DOHH2 (cell line): ENCODE measurements around the gene GSK3B.

Experiments used
- H3F3A ChIP-seq: fragments of 200-600 bp; sonication (generic), shearing (Covaris generic); 2 replicates; pipeline ENCODE4 v1.6.0; 2016; ENCODE audit warnings: antibody characterized with exemption, mild to moderate bottlenecking; ENCODE audit not compliant: control insufficient read depth, insufficient read depth
- H3K27ac ChIP-seq: fragments of 200-600 bp; sonication (generic); 2 replicates; pipeline ENCODE4 v1.5.1; 2014; ENCODE audit warnings: low read depth, mild to moderate bottlenecking, low read length, moderate library complexity
- H3K27me3 ChIP-seq: fragments of 200-600 bp; sonication (generic); 2 replicates; pipeline ENCODE4 v1.6.1; 2014; ENCODE audit warnings: mild to moderate bottlenecking, low read length, mixed read lengths; ENCODE audit not compliant: control insufficient read depth
- H3K36me3 ChIP-seq: fragments of 200-600 bp; sonication (generic); 2 replicates; pipeline ENCODE4 v1.6.1; 2014; ENCODE audit warnings: mild to moderate bottlenecking, low read length, moderate library complexity, mixed read lengths; ENCODE audit not compliant: control insufficient read depth
- H3K4me1 ChIP-seq: fragments of 200-600 bp; sonication (generic); 2 replicates; pipeline ENCODE4 v1.6.1; 2014; ENCODE audit warnings: mild to moderate bottlenecking, low read length, mixed read lengths; ENCODE audit not compliant: control insufficient read depth
- H3K4me2 ChIP-seq: fragments of 200-600 bp; sonication (generic); 2 replicates; pipeline ENCODE4 v1.6.0; 2014; ENCODE audit warnings: mild to moderate bottlenecking, low read length, moderate library complexity
- H3K4me3 ChIP-seq: fragments of 200-600 bp; sonication (generic); 2 replicates; pipeline ENCODE4 v1.5.1; 2014; ENCODE audit warnings: mild to moderate bottlenecking, low read length, mixed read lengths
- H3K79me2 ChIP-seq: fragments of 200-600 bp; sonication (generic); 2 replicates; pipeline ENCODE4 v1.6.1; 2014; ENCODE audit warnings: mild to moderate bottlenecking, low read length, mixed read lengths; ENCODE audit not compliant: control insufficient read depth
- H3K9me2 ChIP-seq: fragments of 200-600 bp; sonication (generic); replicated peaks from 2 replicates; pipeline ENCODE4 v1.6.1; 2014; ENCODE audit warnings: mild to moderate bottlenecking, low read length, mixed read lengths; ENCODE audit not compliant: control insufficient read depth
- H3K9me3 ChIP-seq: fragments of 200-600 bp; sonication (generic); 2 replicates; pipeline ENCODE4 v1.6.1; 2014; ENCODE audit warnings: antibody characterized with exemption, low read length, mixed read lengths; ENCODE audit not compliant: control insufficient read depth, insufficient read depth
- H4K20me1 ChIP-seq: fragments of 200-600 bp; sonication (generic); 2 replicates; pipeline ENCODE4 v1.6.0; 2014; ENCODE audit warnings: low read depth, mild to moderate bottlenecking, antibody characterized with exemption, low read length, moderate library complexity; ENCODE audit not compliant: control insufficient read depth, insufficient read depth
- EZH2phosphoT487 ChIP-seq: fragments of 200-600 bp; sonication (generic); IDR thresholded peaks from 2 replicates; pipeline ENCODE4 v1.6.1; 2017; ENCODE audit warnings: borderline replicate concordance, mild to moderate bottlenecking, antibody characterized with exemption, low read length, moderate library complexity, mixed read lengths
- TF ChIP-seq, protein P1 (sequence below): fragments of 200-600 bp; sonication (generic); IDR thresholded peaks from one replicate; pipeline ENCODE4 v1.5.1; 2014; ENCODE audit warnings: antibody characterized with exemption, mild to moderate bottlenecking, low read depth, low read length; ENCODE audit not compliant: poor library complexity, severe bottlenecking

Gene GSK3B

DNA sequence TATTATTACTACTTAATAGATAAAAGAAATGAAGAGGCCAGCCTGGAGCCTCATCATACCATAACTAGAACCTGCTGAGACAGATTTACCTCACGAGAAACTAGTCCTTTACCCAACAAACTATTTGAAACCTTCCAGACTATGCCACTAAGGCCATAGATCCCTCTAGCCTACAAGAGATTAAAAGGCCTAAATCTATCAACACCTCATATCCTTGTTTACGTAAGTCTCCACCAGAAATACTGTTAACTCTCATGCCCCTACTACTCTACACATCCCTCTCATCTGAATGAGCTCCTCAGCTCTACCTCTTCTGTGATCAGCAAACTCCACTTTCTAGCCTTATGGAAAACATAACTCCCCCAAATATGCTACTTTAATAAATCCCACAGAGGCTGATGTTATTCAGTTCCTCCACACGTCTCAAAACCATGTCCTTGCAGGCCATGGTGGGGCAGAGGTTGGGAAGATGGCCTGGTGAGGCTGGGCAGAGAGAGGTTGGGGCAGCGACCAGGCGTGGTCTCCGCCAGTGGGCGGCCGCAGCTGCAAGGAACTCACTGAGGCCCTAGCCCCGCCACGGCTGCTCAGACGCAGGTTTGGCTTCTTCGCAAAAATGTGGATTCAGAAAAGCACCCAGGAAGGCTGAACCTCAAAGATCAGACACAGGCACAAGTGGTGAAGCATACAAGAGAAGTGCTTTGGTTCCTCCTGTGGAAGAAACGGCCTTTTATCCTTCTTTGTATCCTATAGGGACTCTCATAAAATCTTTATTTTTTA, 65.8 kb downstream of the GSK3B start:
- no peaks in the 10 kb centered on the region for H3K36me3 ChIP-seq
- peaks cover under 1% of the 10 kb centered on the region; the same call in 1 of the 2 replicates for H3K4me1 ChIP-seq
- H4K20me1 ChIP-seq: peaks cover 9% of the 10 kb centered on the region; the same call in 1 of the 2 replicates
- H3K9me2 ChIP-seq: no peaks in the 10 kb centered on the region
- H3K9me3 ChIP-seq: no peaks in the 10 kb centered on the region
- H3K79me2 ChIP-seq: peaks cover 99% of the 10 kb centered on the region
- no peaks in the 10 kb centered on the region for H3F3A ChIP-seq
- H3K4me2 ChIP-seq: no peak overlapping the region
- H3K27ac ChIP-seq: no peak overlapping the region
- no peak for TF ChIP-seq EZH2phosphoT487
- TF ChIP-seq, protein P1, sequence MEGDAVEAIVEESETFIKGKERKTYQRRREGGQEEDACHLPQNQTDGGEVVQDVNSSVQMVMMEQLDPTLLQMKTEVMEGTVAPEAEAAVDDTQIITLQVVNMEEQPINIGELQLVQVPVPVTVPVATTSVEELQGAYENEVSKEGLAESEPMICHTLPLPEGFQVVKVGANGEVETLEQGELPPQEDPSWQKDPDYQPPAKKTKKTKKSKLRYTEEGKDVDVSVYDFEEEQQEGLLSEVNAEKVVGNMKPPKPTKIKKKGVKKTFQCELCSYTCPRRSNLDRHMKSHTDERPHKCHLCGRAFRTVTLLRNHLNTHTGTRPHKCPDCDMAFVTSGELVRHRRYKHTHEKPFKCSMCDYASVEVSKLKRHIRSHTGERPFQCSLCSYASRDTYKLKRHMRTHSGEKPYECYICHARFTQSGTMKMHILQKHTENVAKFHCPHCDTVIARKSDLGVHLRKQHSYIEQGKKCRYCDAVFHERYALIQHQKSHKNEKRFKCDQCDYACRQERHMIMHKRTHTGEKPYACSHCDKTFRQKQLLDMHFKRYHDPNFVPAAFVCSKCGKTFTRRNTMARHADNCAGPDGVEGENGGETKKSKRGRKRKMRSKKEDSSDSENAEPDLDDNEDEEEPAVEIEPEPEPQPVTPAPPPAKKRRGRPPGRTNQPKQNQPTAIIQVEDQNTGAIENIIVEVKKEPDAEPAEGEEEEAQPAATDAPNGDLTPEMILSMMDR: no peak
- no peak overlapping the region for H3K4me3 ChIP-seq
- no peaks in the 10 kb centered on the region for H3K27me3 ChIP-seq

GRCh38 chr3:120027226-120027625, 67.0 kb downstream of the GSK3B start:
- no peaks in the 10 kb centered on the region for H3K4me1 ChIP-seq

DNA sequence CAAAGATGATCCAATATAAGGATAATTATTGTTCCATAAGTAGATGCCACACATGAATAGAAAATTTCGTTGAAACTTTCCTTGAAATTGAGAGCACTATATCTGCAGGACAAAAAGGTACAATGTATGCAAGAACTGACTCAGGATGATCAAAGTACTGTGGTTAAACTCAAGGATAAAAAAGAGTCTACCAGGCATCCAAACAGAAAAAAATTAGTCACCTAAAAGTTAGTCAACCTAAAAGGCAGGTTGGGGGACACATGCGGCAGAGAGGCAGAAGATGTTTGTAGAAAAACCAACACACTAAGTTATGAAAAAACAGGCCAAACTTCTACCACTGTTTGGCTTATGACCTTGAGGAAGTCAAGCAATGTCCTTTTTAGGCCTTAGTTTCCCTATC, 68.7 kb downstream of the GSK3B start:
- TF ChIP-seq EZH2phosphoT487: no peak
- TF ChIP-seq, protein P1: no peak
- no peaks in the 10 kb centered on the region for H3K9me3 ChIP-seq
- no peaks in the 10 kb centered on the region for H3K4me1 ChIP-seq
- H3K27ac ChIP-seq: no peak overlapping the region
- H3K9me2 ChIP-seq: no peaks in the 10 kb centered on the region
- H3K79me2 ChIP-seq: peaks cover 97% of the 10 kb centered on the region
- no peak overlapping the region for H3K4me2 ChIP-seq
- no peaks in the 10 kb centered on the region for H3K36me3 ChIP-seq
- H3K4me3 ChIP-seq: no peak overlapping the region
- H3F3A ChIP-seq: no peaks in the 10 kb centered on the region
- no peaks in the 10 kb centered on the region for H3K27me3 ChIP-seq
- peaks cover 10% of the 10 kb centered on the region for H4K20me1 ChIP-seq

More at GRCh38 chr3:120027226-120027625, 67.0 kb downstream of the GSK3B start:
- Histone ChIP-seq H3K4me2 (no peak overlapping the region), H3K4me3 (no peak overlapping the region), H3K9me2 (no peaks in the 10 kb centered on the region), H3F3A (no peaks in the 10 kb centered on the region), H3K9me3 (no peaks in the 10 kb centered on the region), H3K27me3 (no peaks in the 10 kb centered on the region), H3K27ac (no peak overlapping the region), H3K79me2 (peaks cover 99% of the 10 kb centered on the region), H3K36me3 (no peaks in the 10 kb centered on the region), H4K20me1 (peaks cover 9% of the 10 kb centered on the region; the same call in 1 of the 2 replicates)
- TF ChIP-seq, protein P1: no peak
- TF ChIP-seq EZH2phosphoT487: no peak
